ENCODE results near the gene TSPAN33.
"Not testable (repeated sequence)": the region's sequence is repeated elsewhere in the genome, so short reads cannot be mapped to it uniquely, and the experiment has no call there.

Gene TSPAN33

GRCh38 chr7:129169686-129170440 lies 25.4 kb downstream of the TSPAN33 start:
- DNase-seq, result peak in 1 of 56 donors; percentile 6

GRCh38 chr7:129170441-129171021 lies 26.0 kb downstream of the TSPAN33 start:
- DNase-seq, result no peak

GRCh38 chr7:129173861-129174260 lies 29.4 kb downstream of the TSPAN33 start:
- DNase-seq, result not testable (repeated sequence)

- no peak for DNase-seq
Observed at GRCh38 chr7:129176916-129177710, 32.6 kb downstream of the TSPAN33 start.

GRCh38 chr7:129184981-129185670 lies 40.6 kb downstream of the TSPAN33 start:
- DNase-seq, result no peak

- no peak for DNase-seq
Observed at GRCh38 chr7:129186749-129187260, 42.3 kb downstream of the TSPAN33 start.

GRCh38 chr7:129187681-129188371 lies 43.3 kb downstream of the TSPAN33 start:
- DNase-seq, result no peak

- DNase-seq, result peak in 13 of 56 donors; percentile 6 to 48 (median 24)
Observed at GRCh38 chr7:129188372-129188891, 43.9 kb downstream of the TSPAN33 start, which contains the start of gene SMO. SMO (plus strand) TSS chr7:129188633; CDS start chr7:129189152, 519 bp downstream.

- DNase-seq, result no peak
Observed at GRCh38 chr7:129188892-129189660, 44.6 kb downstream of the TSPAN33 start.

GRCh38 chr7:129189661-129190310 lies 45.3 kb downstream of the TSPAN33 start:
- no peak for DNase-seq

GRCh38 chr7:129191272-129191671 lies 46.8 kb downstream of the TSPAN33 start:
- no peak for DNase-seq

- no peak for DNase-seq
Observed at GRCh38 chr7:129193892-129194291, 49.4 kb downstream of the TSPAN33 start.

- DNase-seq, result no peak
Observed at GRCh38 chr7:129197771-129198170, 53.3 kb downstream of the TSPAN33 start.

GRCh38 chr7:129199406-129199805 lies 54.9 kb downstream of the TSPAN33 start:
- DNase-seq, result no peak

GRCh38 chr7:129202058-129202777 lies 57.7 kb downstream of the TSPAN33 start:
- no peak for DNase-seq

- DNase-seq, result no peak
Observed at GRCh38 chr7:129203050-129203741, 58.7 kb downstream of the TSPAN33 start.

- DNase-seq, result no peak
Observed at GRCh38 chr7:129205126-129205818, 60.8 kb downstream of the TSPAN33 start.
